Panc1 (cell line): ENCODE data around the gene EBLN1. TPM values are rescaled to one million over a fixed set of nuclear protein-coding genes. Genes with fewer than 3 reads are reported as not detected.

Source experiments
- ATAC-seq: fragments of 200-7000 bp; cut with Tn5 transposase; 2 replicates; pipeline ENCODE4 v1.9.1; 2020; ENCODE audit warnings: mild to moderate bottlenecking, moderate library complexity
- Bru-seq: library from RNA; stranded (reverse); fragments of 400-500 nt; gene quantifications from one replicate; lab custom pipeline; 2021; lab: Mats Ljungman, UMichigan
- BruChase-seq, 2 experiments: library from RNA; stranded (reverse); fragments of 400-500 nt; gene quantifications; one replicate each; lab custom pipeline; 2021; lab: Mats Ljungman, UMichigan
- BruUV-seq: library from RNA; stranded (reverse); fragments of 400-500 nt; replicated peaks from 2 replicates; lab custom pipeline; 2021; lab: Mats Ljungman, UMichigan
- CTCF ChIA-PET: fragments of 300-600 bp; sonication (Branson Sonifier 250); formaldehyde crosslinking; loops from one replicate; lab custom pipeline; 2022; ENCODE audit warnings: antibody characterized with exemption; lab: Charles Lee
- POLR2A ChIA-PET: fragments of 300-600 bp; sonication (Branson Sonifier 250); formaldehyde crosslinking; loops from one replicate; lab custom pipeline; 2022; ENCODE audit warnings: antibody characterized with exemption; lab: Charles Lee
- DNase-seq: peaks from one replicate; pipeline ENCODE4 v3.0.0-alpha.2; 2010; ENCODE audit warnings: low read depth, low spot score
- H3K27ac ChIP-seq: 2 replicates; pipeline ENCODE4 v1.5.1; 2011; ENCODE audit warnings: mild to moderate bottlenecking, low read length, inconsistent platforms
- H3K27me3 ChIP-seq: fragments of 200-500 bp; sonication (Bioruptor generic); 2 replicates; pipeline ENCODE4 v1.6.0; 2014; ENCODE audit warnings: low read length, inconsistent platforms; ENCODE audit not compliant: control insufficient read depth, insufficient read depth
- H3K36me3 ChIP-seq: fragments of 200-500 bp; sonication (Bioruptor generic); 2 replicates; pipeline ENCODE4 v1.5.1; 2014; ENCODE audit warnings: inconsistent platforms, mild to moderate bottlenecking, low read length, moderate library complexity; ENCODE audit not compliant: control insufficient read depth, insufficient read depth
- H3K4me1 ChIP-seq: 2 replicates; pipeline ENCODE4 v1.5.1; 2011; ENCODE audit warnings: inconsistent platforms, mild to moderate bottlenecking, low read length, moderate library complexity; ENCODE audit not compliant: control insufficient read depth, insufficient read depth
- H3K4me3 ChIP-seq, 2 experiments: 2 replicates each; pipeline ENCODE4 v1.5.1; 2011 to 2012; ENCODE audit warnings: low read depth in 2 of 2, low read length in 2 of 2, mild to moderate bottlenecking in 2 of 2, inconsistent platforms in 1 of 2, moderate library complexity in 1 of 2
- H3K9me3 ChIP-seq: fragments of 200-500 bp; sonication (Bioruptor generic); 2 replicates; pipeline ENCODE4 v1.5.1; 2014; ENCODE audit warnings: low read depth, mild to moderate bottlenecking, inconsistent platforms, low read length, moderate library complexity; ENCODE audit not compliant: control insufficient read depth, insufficient read depth
- CTCF ChIP-seq: fragments of 450-650 bp; IDR thresholded peaks from 2 replicates; pipeline ENCODE4 v1.5.1; 2017; ENCODE audit warnings: mild to moderate bottlenecking
- POLR2AphosphoS5 ChIP-seq: IDR thresholded peaks from 2 replicates; pipeline ENCODE4 v1.6.1; 2012; ENCODE audit warnings: mild to moderate bottlenecking, low read depth, low read length, moderate library complexity
- REST ChIP-seq, 2 experiments: IDR thresholded peaks; 2 replicates each; pipeline ENCODE4 v1.6.1; 2011 to 2012; ENCODE audit warnings: low read depth in 2 of 2, control low read depth in 1 of 2, low read length in 1 of 2, mild to moderate bottlenecking in 1 of 2, moderate library complexity in 1 of 2; ENCODE audit not compliant: insufficient read depth in 1 of 2
- SIN3A ChIP-seq: IDR thresholded peaks from 2 replicates; pipeline ENCODE4 v1.6.1; 2012; ENCODE audit warnings: low read depth, mild to moderate bottlenecking, low read length, moderate library complexity, borderline replicate concordance; ENCODE audit not compliant: insufficient read depth
- TCF7L2 ChIP-seq: IDR thresholded peaks from 2 replicates; pipeline ENCODE4 v1.6.1; 2011; ENCODE audit warnings: mild to moderate bottlenecking, low read depth, low read length, inconsistent platforms
- in situ Hi-C: cut with HindIII; loops from 2 replicates; pipeline ENCODE4 v1.10.0; 2016; ENCODE audit warnings: low sequenced_read_pairs, low pct_unique_long_range_greater_than_20kb
- intact Hi-C: fragments of 100-400 bp; cut with micrococcal nuclease; formaldehyde crosslinking; loops from one replicate; pipeline ENCODE4 v1.10.0; 2022; ENCODE audit not compliant: unreplicated experiment
- long read RNA-seq: library from polyadenylated mRNA; unstranded; transcript quantifications from one replicate; pipeline ENCODE4 v2.0.0, GENCODE V29; 2021; ENCODE audit not compliant: unreplicated experiment
- polyA plus RNA-seq: library from polyadenylated mRNA; unstranded; fragments of >200 nt; gene quantifications from one replicate; pipeline ENCODE4 v1.2.1, GENCODE V29; 2012; ENCODE audit warnings: missing spikeins; ENCODE audit not compliant: insufficient read length
- total RNA-seq: library from RNA; stranded (reverse); gene quantifications from one replicate; pipeline ENCODE4 v1.2.1, GENCODE V29; 2021; ENCODE audit not compliant: unreplicated experiment

Gene EBLN1
- not detected for total RNA-seq
- not detected for polyA plus RNA-seq
- not detected for Bru-seq, nascent RNA
- BruChase-seq, experiment 1, labeled RNA remaining after a 2-hour chase: not detected
- BruChase-seq, experiment 2, labeled RNA remaining after a 6-hour chase: not detected
- long read RNA-seq: 0 reads

GRCh38 chr10:22217842-22218241 lies at the start of gene EBLN1:
EBLN1 (minus strand) TSS chr10:22218015; CDS start chr10:22209983, 8,032 bp downstream.
- Histone ChIP-seq H3K4me1 (no peaks in the 10 kb centered on the region), H3K4me3 (no peak within 1 kb of the TSS), H3K27ac (no peak within 1 kb of the TSS), H3K36me3 (no peaks in the 10 kb centered on the region), H3K27me3 (no peaks in the 10 kb centered on the region), H3K9me3 (no peaks in the 10 kb centered on the region)
- no TSS peak for BruUV-seq
- TF ChIP-seq CTCF (no peak), REST (IDR thresholded peaks at IDR 0.05; ENCODE audit: insufficient read depth in 1 of 2, low read depth in 2 of 2, low read length in 1 of 2) (no peak), POLR2AphosphoS5 (no peak), TCF7L2 (no peak), SIN3A (no peak)
- DNase-seq (no peak), ATAC-seq (no peak)
- ChIA-PET CTCF (no interaction called here), POLR2A (no interaction called here)
- in situ Hi-C loops (no loop called here), intact Hi-C loops (no loop called here)

- ATAC-seq (no peak), DNase-seq (no peak)
- BruUV-seq: no TSS peak
- TF ChIP-seq TCF7L2: no peak
- no peak for TF ChIP-seq SIN3A
- no peak for TF ChIP-seq POLR2AphosphoS5
- no peak for TF ChIP-seq CTCF
- no peak for TF ChIP-seq REST (IDR thresholded peaks at IDR 0.05; ENCODE audit: insufficient read depth in 1 of 2, low read depth in 2 of 2, low read length in 1 of 2)
- Histone ChIP-seq H3K27me3 (no peaks in the 10 kb centered on the region), H3K9me3 (no peaks in the 10 kb centered on the region), H3K4me1 (no peaks in the 10 kb centered on the region), H3K4me3 (no peak overlapping the region), H3K27ac (no peak overlapping the region), H3K36me3 (no peaks in the 10 kb centered on the region)
- in situ Hi-C loops (no loop called here), intact Hi-C loops (no loop called here)
- POLR2A ChIA-PET: no interaction called here
- CTCF ChIA-PET: no interaction called here
Measured at GRCh38 chr10:22265839-22266537, 48.2 kb upstream of the EBLN1 start.
